MM.1S (cell line): ENCODE results near the gene HRH3.

Source experiments
- CTCF ChIP-seq: fragments of 300-600 bp; sonication (generic); IDR thresholded peaks from 2 replicates; pipeline ENCODE4 v1.5.1; 2016; ENCODE audit warnings: antibody characterized with exemption, low read length, mixed read lengths
- EZH2 ChIP-seq: fragments of 300-600 bp; sonication (generic); optimal IDR thresholded peaks from 2 replicates; pipeline ENCODE3; 2017; ENCODE audit warnings: low read depth, mild to moderate bottlenecking, antibody characterized with exemption, low read length, mixed read lengths
- EZH2phosphoT487 ChIP-seq: fragments of 300-600 bp; sonication (generic); IDR thresholded peaks from 2 replicates; pipeline ENCODE4 v1.6.1; 2018; ENCODE audit warnings: antibody characterized with exemption, low read length

- no peak for TF ChIP-seq CTCF
- TF ChIP-seq EZH2 = no peak
- TF ChIP-seq EZH2phosphoT487 = no peak
Measured at GRCh38 chr20:62253398-62253797, 33.3 kb upstream of the HRH3 start.
